ENCODE measurements around the gene P4HB. TPM values are rescaled to one million over a fixed set of nuclear protein-coding genes. Genes with fewer than 3 reads are reported as not detected.
A peak's percentile ranks its signal among the peaks of the same experiment; 100 is the strongest.

Gene P4HB
- total RNA-seq, 1 experiment from 2014 or later: 958 TPM

DNA sequence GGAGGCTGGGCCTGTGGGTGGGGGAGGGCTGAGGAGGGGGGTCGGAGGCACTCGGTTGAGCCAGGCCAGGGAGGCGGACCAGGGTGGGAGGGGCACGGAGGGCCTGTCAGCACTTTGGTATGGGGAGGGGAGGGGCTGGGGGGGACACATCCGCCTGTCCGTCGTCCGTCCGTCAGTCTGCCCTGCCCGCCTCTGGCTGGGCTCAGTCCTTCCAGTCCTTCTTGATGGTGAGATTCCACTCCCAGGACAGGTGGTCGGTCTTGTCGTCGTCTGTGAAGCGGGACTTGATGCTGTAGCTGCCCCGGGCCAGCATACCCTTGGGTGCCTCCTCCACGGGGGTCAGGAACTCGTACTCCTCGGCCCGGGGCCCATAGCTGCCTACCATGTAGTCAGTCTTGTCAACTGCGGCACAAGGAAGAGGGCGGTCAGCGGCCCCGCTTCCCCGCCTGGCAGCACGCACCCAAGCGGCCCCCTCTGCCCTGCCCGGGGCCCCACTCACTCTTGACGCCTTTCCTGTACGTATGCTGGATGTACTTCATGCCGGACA is 8.4 kb upstream of the P4HB start:
- Mint-ChIP-seq H3K27ac (ENCODE audit: unreplicated experiment) (peak overlapping the region; percentile 90), H3K27me3 (ENCODE audit: insufficient read depth, unreplicated experiment) (no peaks in the 10 kb centered on the region), H3K9me3 (ENCODE audit: unreplicated experiment) (no peaks in the 10 kb centered on the region), H3K4me1 (ENCODE audit: low read depth, unreplicated experiment) (peaks cover 16% of the 10 kb centered on the region), H3K36me3 (ENCODE audit: insufficient read depth, unreplicated experiment) (peaks cover 97% of the 10 kb centered on the region), H3K4me3 (ENCODE audit: unreplicated experiment) (peak overlapping the region; percentile 60)
- CTCF ChIA-PET: interaction anchor here (0.8 to 1.0 kb wide), 2 partner anchors 158 to 169 kb away, joined by 3 to 4 read pairs; partner anchors contain the start of gene DCXR
- DNase-seq: peak; percentile 77 to 83
- peaks cover 4% of the 10 kb centered on the region; the same call in 1 of the 2 replicates for H3K36me3 ChIP-seq (ENCODE audit: control insufficient read depth, insufficient read depth, low read length)
- H3K4me1 ChIP-seq: peaks cover 50% of the 10 kb centered on the region
- TSS peak; percentile 56 for BruUV-seq (replicated peaks)
- H3K4me3 ChIP-seq (ENCODE audit: low read depth, low read length): no peak overlapping the region
- no peaks in the 10 kb centered on the region for H3K9me3 ChIP-seq
- intact Hi-C loops (cut with micrococcal nuclease; ENCODE audit: unreplicated experiment): no loop called here
- POLR2A ChIA-PET: interaction anchor here (0.6 to 0.9 kb wide), 2 partner anchors 24 to 587 kb away, joined by 4 read pairs; no protein-coding TSS in a partner anchor
- no peaks in the 10 kb centered on the region for H3K27me3 ChIP-seq (replicated peaks; ENCODE audit: control insufficient read depth, insufficient read depth, low read length)
- TF ChIP-seq, protein P1, sequence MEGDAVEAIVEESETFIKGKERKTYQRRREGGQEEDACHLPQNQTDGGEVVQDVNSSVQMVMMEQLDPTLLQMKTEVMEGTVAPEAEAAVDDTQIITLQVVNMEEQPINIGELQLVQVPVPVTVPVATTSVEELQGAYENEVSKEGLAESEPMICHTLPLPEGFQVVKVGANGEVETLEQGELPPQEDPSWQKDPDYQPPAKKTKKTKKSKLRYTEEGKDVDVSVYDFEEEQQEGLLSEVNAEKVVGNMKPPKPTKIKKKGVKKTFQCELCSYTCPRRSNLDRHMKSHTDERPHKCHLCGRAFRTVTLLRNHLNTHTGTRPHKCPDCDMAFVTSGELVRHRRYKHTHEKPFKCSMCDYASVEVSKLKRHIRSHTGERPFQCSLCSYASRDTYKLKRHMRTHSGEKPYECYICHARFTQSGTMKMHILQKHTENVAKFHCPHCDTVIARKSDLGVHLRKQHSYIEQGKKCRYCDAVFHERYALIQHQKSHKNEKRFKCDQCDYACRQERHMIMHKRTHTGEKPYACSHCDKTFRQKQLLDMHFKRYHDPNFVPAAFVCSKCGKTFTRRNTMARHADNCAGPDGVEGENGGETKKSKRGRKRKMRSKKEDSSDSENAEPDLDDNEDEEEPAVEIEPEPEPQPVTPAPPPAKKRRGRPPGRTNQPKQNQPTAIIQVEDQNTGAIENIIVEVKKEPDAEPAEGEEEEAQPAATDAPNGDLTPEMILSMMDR (IDR thresholded peaks at IDR 0.05; ENCODE audit: insufficient read depth in 1 of 2, low read depth in 1 of 2, low read length in 1 of 2, severe bottlenecking in 1 of 2, unreplicated experiment in 1 of 2): no peak

DNA sequence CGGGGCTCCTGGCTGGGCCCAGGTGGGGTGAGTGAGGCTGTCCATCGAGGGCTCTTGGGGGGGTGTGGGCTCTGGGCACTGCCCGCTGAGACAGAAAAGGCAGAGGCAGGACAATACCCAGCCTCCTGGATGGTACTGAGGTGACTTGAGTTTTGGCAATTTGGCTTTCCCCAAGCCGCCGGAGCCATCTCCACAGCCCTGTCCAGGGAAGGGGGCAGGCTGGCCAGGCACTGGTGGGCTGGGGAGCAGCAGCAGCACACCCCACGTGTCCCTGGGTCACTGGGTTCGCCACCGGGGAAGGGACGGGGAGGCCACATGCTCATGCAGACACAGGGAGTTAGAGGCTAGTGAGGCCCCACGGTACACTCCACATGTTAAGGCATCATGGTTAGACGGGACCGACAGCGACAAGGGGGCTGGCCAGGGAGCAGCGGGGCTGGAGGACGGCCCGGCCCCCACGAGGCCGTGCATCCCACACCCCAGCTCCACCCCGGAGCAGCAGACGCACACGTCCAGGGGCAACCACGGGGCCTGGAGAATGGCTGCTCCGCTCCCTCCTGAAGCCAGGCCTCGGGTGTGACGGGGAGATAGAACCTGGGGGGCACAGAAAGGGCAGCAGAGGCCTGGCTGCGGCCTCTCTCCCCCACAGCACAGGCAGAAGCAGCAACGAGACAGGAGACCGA is 7.8 kb upstream of the P4HB start:
- Mint-ChIP-seq H3K4me3 (ENCODE audit: unreplicated experiment) (peak overlapping the region; percentile 60), H3K4me1 (ENCODE audit: low read depth, unreplicated experiment) (peaks cover 21% of the 10 kb centered on the region), H3K36me3 (ENCODE audit: insufficient read depth, unreplicated experiment) (peaks cover 98% of the 10 kb centered on the region), H3K27me3 (ENCODE audit: insufficient read depth, unreplicated experiment) (no peaks in the 10 kb centered on the region), H3K27ac (ENCODE audit: unreplicated experiment) (peak overlapping the region; percentile 90), H3K9me3 (ENCODE audit: unreplicated experiment) (no peaks in the 10 kb centered on the region)
- Histone ChIP-seq H3K4me3 (ENCODE audit: low read depth, low read length) (no peak overlapping the region), H3K27me3 (replicated peaks; ENCODE audit: control insufficient read depth, insufficient read depth, low read length) (no peaks in the 10 kb centered on the region), H3K36me3 (ENCODE audit: control insufficient read depth, insufficient read depth, low read length) (peaks cover 4% of the 10 kb centered on the region; the same call in 1 of the 2 replicates), H3K9me3 (no peaks in the 10 kb centered on the region), H3K4me1 (peaks cover 51% of the 10 kb centered on the region)
- ChIA-PET POLR2A (interaction anchor here (1.1 kb wide), 1 partner anchor 34 kb away, joined by 5 read pairs; no protein-coding TSS in a partner anchor), CTCF (no interaction called here)
- no TSS peak for BruUV-seq (replicated peaks)
- DNase-seq: peak; percentile 35 to 64
- TF ChIP-seq, protein P1 (IDR thresholded peaks at IDR 0.05; ENCODE audit: insufficient read depth in 1 of 2, low read depth in 1 of 2, low read length in 1 of 2, severe bottlenecking in 1 of 2, unreplicated experiment in 1 of 2): no peak
- intact Hi-C loops (cut with micrococcal nuclease; ENCODE audit: unreplicated experiment): no loop called here

DNA sequence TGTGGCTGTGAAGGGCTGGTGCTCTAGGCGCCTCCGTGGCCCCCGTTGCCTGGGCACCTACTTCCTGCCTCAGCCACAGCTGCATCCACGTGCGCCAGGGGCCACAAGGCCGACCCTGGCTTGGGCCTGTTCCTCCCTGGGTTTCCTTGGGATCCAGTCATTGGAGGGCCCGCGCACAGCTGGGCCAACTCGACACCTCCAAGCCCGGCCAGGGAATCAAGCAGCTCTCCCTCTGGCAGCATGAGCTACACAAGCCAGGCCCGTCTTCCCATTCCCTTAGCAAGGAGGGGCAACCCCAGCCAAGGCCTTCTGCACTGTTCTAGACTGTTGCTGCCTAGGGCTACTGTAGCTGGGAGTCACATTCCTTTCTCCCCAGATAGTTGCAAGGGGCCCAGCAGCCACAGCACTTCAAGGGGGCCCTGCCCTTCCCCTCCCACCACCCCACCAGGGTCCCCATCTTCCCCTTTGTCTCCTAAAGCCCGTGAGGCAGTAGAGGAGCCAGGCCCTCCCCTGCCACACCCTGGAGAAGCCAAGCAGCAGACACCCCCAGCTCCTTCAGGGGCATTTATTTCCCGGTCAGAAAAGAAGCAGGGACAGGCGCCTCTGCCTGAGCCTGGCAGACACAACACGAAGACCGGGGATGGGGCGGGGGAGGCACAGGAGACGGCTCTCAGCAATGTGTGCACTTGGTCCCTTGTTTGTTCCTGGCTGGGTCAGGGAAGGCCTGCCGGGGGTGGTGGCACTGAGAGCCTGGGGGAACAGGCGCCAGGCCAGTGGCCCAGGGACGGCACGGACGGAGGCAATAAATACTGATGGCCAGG is 7.0 kb upstream of the P4HB start:
- H3K36me3 Mint-ChIP-seq (ENCODE audit: insufficient read depth, unreplicated experiment): peaks cover 98% of the 10 kb centered on the region
- Histone ChIP-seq H3K27me3 (replicated peaks; ENCODE audit: control insufficient read depth, insufficient read depth, low read length) (no peaks in the 10 kb centered on the region), H3K9me3 (no peaks in the 10 kb centered on the region), H3K4me3 (ENCODE audit: low read depth, low read length) (no peak overlapping the region), H3K4me1 (peaks cover 51% of the 10 kb centered on the region), H3K36me3 (ENCODE audit: control insufficient read depth, insufficient read depth, low read length) (peaks cover 4% of the 10 kb centered on the region; the same call in 1 of the 2 replicates)
- peak overlapping the region; percentile 90 for H3K27ac Mint-ChIP-seq (ENCODE audit: unreplicated experiment)
- peak; percentile 61 to 77 for DNase-seq
- intact Hi-C loops (cut with micrococcal nuclease; ENCODE audit: unreplicated experiment): no loop called here
- TF ChIP-seq, protein P1 (IDR thresholded peaks at IDR 0.05; ENCODE audit: insufficient read depth in 1 of 2, low read depth in 1 of 2, low read length in 1 of 2, severe bottlenecking in 1 of 2, unreplicated experiment in 1 of 2): no peak
- no TSS peak for BruUV-seq (replicated peaks)
- H3K4me3 Mint-ChIP-seq (ENCODE audit: unreplicated experiment): peak overlapping the region; percentile 44
- ChIA-PET CTCF (no interaction called here), POLR2A (interaction anchor here (0.7 to 1.1 kb wide), 2 partner anchors 34 to 232 kb away, joined by 3 to 5 read pairs; no protein-coding TSS in a partner anchor)
- H3K4me1 Mint-ChIP-seq (ENCODE audit: low read depth, unreplicated experiment): peaks cover 27% of the 10 kb centered on the region
- no peaks in the 10 kb centered on the region for H3K27me3 Mint-ChIP-seq (ENCODE audit: insufficient read depth, unreplicated experiment)
- H3K9me3 Mint-ChIP-seq (ENCODE audit: unreplicated experiment): no peaks in the 10 kb centered on the region

All from Caco-2 (cell line).